ENCODE measurements around the gene KRT82. TPM values are rescaled to one million over a fixed set of nuclear protein-coding genes. Genes with fewer than 3 reads are reported as not detected.

The KRT82 gene
- total and polyA plus RNA-seq, 3 donors from 2014 or later, result not detected

- no peaks in the 10 kb centered on the region for H3K27me3 ChIP-seq
- WGBS, 2 donors, result 83 to 96% methylated on average over 8 of the region's 8 CpGs
- H3K4me1 ChIP-seq, result no peaks in the 10 kb centered on the region
- no peak for DNase-seq
- H3K4me3 ChIP-seq, result no peak overlapping the region
- intact Hi-C loops (cut with DNase I; ENCODE audit: low total_unique reads), result no loop called here
- H3K9me3 ChIP-seq, result no peaks in the 10 kb centered on the region
- no peaks in the 10 kb centered on the region for H3K36me3 ChIP-seq (ENCODE audit: low read depth, missing control alignments)
- H3K27ac ChIP-seq, result no peak overlapping the region
- TF ChIP-seq POLR2A (IDR thresholded peaks at IDR 0.05) (no peak), CTCF (IDR thresholded peaks at IDR 0.05) (no peak)
Measured at GRCh38 chr12:52350021-52350620, 56.0 kb downstream of the KRT82 start.

DNA sequence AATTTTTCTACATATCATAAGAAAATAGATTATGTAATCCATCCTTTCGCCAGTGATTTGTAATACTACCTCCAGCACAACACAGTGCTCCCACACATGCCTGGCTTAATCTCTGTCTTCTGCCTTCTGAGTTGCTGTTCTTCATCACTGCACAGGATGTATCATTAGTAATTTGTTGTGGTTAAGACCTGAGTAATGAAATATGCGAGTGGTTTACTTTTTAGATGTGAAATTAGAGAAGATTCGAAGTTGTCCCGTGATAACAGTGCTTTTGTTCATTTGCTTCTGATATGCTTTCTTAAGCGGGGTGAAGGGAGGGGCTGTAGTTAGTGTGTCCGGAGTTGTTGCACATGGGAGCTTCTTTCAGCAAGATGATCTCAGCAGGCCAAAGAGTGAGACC, 56.9 kb downstream of the KRT82 start:
- no peaks in the 10 kb centered on the region for H3K9me3 ChIP-seq
- no peaks in the 10 kb centered on the region for H3K4me1 ChIP-seq
- no peak overlapping the region for H3K4me3 ChIP-seq
- TF ChIP-seq POLR2A (IDR thresholded peaks at IDR 0.05) (no peak), CTCF (IDR thresholded peaks at IDR 0.05) (no peak)
- H3K27ac ChIP-seq, result no peak overlapping the region
- H3K27me3 ChIP-seq, result no peaks in the 10 kb centered on the region
- 41 to 54% methylated on average over 6 of the region's 6 CpGs for WGBS, 2 donors
- DNase-seq, result no peak
- intact Hi-C loops (cut with DNase I; ENCODE audit: low total_unique reads), result no loop called here
- no peaks in the 10 kb centered on the region for H3K36me3 ChIP-seq (ENCODE audit: low read depth, missing control alignments)

DNA sequence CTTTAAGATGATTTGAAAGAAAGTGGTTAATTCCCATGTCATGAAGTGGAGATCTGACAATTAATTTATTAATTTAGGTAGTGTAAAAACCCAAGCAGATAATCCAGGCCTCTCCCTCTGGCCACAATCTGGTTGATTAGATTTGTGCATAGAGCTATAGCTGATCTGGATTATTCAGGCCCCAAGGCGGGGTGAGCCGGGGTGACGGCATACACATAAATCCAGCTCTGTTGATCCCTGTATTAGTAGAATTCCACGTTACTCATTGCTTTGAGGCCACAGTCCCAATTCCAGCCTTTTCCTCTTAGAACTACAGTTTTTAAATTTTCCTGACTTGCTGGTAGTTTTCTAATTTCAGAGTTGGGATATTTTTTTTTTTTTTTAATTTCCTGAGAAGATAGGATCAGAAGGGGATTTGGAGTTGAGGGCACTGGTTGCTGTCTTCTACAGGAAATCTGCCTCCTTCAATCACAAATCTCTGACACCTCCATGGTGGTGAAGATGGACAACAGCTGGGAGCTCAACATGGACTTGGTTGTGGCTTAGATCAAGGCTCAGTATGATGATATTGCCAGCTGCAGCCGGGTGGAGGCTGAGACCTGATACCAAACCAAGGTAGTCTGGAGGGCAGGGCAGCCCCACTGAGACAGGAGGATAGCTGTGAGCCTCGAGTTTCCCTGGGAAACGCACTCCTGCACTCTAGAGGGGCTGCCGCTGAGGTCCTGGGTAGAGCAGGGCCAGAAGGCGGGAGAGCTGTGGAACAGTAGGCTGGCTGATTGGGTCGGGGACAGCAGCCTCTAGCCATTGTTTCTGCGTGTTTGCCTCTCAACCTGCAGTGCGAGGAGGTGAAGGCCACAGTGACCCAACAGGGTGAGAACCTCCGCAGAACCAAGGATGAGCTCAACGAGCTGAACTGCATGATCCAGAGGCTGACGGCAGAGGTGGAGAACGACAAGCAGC, 58.3 kb downstream of the KRT82 start:
- Histone ChIP-seq H3K36me3 (ENCODE audit: low read depth, missing control alignments) (no peaks in the 10 kb centered on the region), H3K4me1 (no peaks in the 10 kb centered on the region), H3K27me3 (no peaks in the 10 kb centered on the region), H3K27ac (no peak overlapping the region), H3K4me3 (no peak overlapping the region), H3K9me3 (no peaks in the 10 kb centered on the region)
- 79 to 81% methylated on average over 16 of the region's 16 CpGs for WGBS, 2 donors
- intact Hi-C loops (cut with DNase I; ENCODE audit: low total_unique reads), result no loop called here
- DNase-seq, result no peak
- TF ChIP-seq POLR2A (IDR thresholded peaks at IDR 0.05), result no peak
- TF ChIP-seq CTCF (IDR thresholded peaks at IDR 0.05), result no peak

GRCh38 chr12:52347016-52347415, 59.1 kb downstream of the KRT82 start:
- no peaks in the 10 kb centered on the region for H3K9me3 ChIP-seq
- TF ChIP-seq CTCF (IDR thresholded peaks at IDR 0.05) (no peak), POLR2A (IDR thresholded peaks at IDR 0.05) (no peak)
- no peak overlapping the region for H3K27ac ChIP-seq
- intact Hi-C loops (cut with DNase I; ENCODE audit: low total_unique reads), result no loop called here
- H3K36me3 ChIP-seq (ENCODE audit: low read depth, missing control alignments), result no peaks in the 10 kb centered on the region
- H3K27me3 ChIP-seq, result no peaks in the 10 kb centered on the region
- WGBS, 2 donors, result 83 to 93% methylated on average over 8 to 9 of the region's 9 CpGs
- H3K4me1 ChIP-seq, result no peaks in the 10 kb centered on the region
- no peak for DNase-seq
- no peak overlapping the region for H3K4me3 ChIP-seq

Data from testis (tissue), 3 donors.